ENCODE results near the gene SPTBN4.
"Not testable (repeated sequence)": the region's sequence is repeated elsewhere in the genome, so short reads cannot be mapped to it uniquely, and the experiment has no call there.

SPTBN4 gene

DNA sequence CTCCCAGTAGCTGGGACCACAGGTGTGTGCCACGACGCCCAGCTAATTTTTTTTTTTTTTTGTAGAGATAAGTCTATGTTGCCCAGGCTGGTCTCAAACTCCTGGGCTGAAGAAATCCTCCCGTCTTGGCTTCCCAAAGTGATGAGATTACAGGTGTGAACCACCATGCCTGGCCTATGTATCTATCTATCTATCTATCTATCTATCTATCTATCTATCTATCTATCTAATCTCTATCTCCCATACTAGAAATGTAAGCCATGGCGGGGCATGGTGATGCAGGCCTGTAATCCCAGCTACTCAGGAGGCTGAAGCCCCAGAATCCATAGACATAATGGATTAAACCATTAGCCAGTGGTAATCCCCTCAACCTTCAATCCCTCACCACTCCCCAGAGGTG is 16.1 kb upstream of the SPTBN4 start:
- H3K27ac ChIP-seq = no peak overlapping the region
- no peaks in the 10 kb centered on the region for H3K27me3 ChIP-seq
- no peak overlapping the region for H3K4me3 ChIP-seq (ENCODE audit: low read depth in 1 of 2, low read length in 1 of 2)
- TF ChIP-seq, protein P1, sequence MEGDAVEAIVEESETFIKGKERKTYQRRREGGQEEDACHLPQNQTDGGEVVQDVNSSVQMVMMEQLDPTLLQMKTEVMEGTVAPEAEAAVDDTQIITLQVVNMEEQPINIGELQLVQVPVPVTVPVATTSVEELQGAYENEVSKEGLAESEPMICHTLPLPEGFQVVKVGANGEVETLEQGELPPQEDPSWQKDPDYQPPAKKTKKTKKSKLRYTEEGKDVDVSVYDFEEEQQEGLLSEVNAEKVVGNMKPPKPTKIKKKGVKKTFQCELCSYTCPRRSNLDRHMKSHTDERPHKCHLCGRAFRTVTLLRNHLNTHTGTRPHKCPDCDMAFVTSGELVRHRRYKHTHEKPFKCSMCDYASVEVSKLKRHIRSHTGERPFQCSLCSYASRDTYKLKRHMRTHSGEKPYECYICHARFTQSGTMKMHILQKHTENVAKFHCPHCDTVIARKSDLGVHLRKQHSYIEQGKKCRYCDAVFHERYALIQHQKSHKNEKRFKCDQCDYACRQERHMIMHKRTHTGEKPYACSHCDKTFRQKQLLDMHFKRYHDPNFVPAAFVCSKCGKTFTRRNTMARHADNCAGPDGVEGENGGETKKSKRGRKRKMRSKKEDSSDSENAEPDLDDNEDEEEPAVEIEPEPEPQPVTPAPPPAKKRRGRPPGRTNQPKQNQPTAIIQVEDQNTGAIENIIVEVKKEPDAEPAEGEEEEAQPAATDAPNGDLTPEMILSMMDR (IDR thresholded peaks at IDR 0.05) = no peak
- H3K36me3 ChIP-seq = peaks cover 6% of the 10 kb centered on the region
- no peaks in the 10 kb centered on the region for H3K9me3 ChIP-seq
- no peaks in the 10 kb centered on the region for H3K4me1 ChIP-seq (ENCODE audit: control insufficient read depth in 1 of 2, insufficient read depth in 1 of 2, low read depth in 1 of 2, low read length in 1 of 2)

- peaks cover 6% of the 10 kb centered on the region for H3K36me3 ChIP-seq
- H3K9me3 ChIP-seq = no peaks in the 10 kb centered on the region
- no peak overlapping the region for H3K4me3 ChIP-seq (ENCODE audit: low read depth in 1 of 2, low read length in 1 of 2)
- no peaks in the 10 kb centered on the region for H3K4me1 ChIP-seq (ENCODE audit: control insufficient read depth in 1 of 2, insufficient read depth in 1 of 2, low read depth in 1 of 2, low read length in 1 of 2)
- TF ChIP-seq, protein P1 (IDR thresholded peaks at IDR 0.05) = no peak
- no peaks in the 10 kb centered on the region for H3K27me3 ChIP-seq
- no peak overlapping the region for H3K27ac ChIP-seq
Observed at GRCh38 chr19:40452016-40452415, 14.8 kb upstream of the SPTBN4 start.

- Histone ChIP-seq H3K9me3 (no peaks in the 10 kb centered on the region), H3K27me3 (no peaks in the 10 kb centered on the region), H3K36me3 (peaks cover 5% of the 10 kb centered on the region), H3K4me3 (ENCODE audit: low read depth in 1 of 2, low read length in 1 of 2) (no peak overlapping the region), H3K27ac (no peak overlapping the region), H3K4me1 (ENCODE audit: control insufficient read depth in 1 of 2, insufficient read depth in 1 of 2, low read depth in 1 of 2, low read length in 1 of 2) (no peaks in the 10 kb centered on the region)
- TF ChIP-seq, protein P1 (IDR thresholded peaks at IDR 0.05) = no peak
Observed at GRCh38 chr19:40453151-40453735, 13.6 kb upstream of the SPTBN4 start.

GRCh38 chr19:40453943-40454342 is 12.9 kb upstream of the SPTBN4 start:
- not testable (repeated sequence) for H3K27ac ChIP-seq; H3K4me3 ChIP-seq (ENCODE audit: low read depth in 1 of 2, low read length in 1 of 2); H3K4me1 ChIP-seq (ENCODE audit: control insufficient read depth in 1 of 2, insufficient read depth in 1 of 2, low read depth in 1 of 2, low read length in 1 of 2); H3K36me3 ChIP-seq; H3K27me3 ChIP-seq; H3K9me3 ChIP-seq

GRCh38 chr19:40457048-40457447 is 9.8 kb upstream of the SPTBN4 start:
- Histone ChIP-seq H3K36me3 (peaks cover 5% of the 10 kb centered on the region), H3K27ac (no peak overlapping the region), H3K27me3 (no peaks in the 10 kb centered on the region), H3K4me1 (ENCODE audit: control insufficient read depth in 1 of 2, insufficient read depth in 1 of 2, low read depth in 1 of 2, low read length in 1 of 2) (peaks cover 5 to 9% of the 10 kb centered on the region in 2 experiments), H3K9me3 (no peaks in the 10 kb centered on the region), H3K4me3 (ENCODE audit: low read depth in 1 of 2, low read length in 1 of 2) (no peak overlapping the region)
- TF ChIP-seq, protein P1 (IDR thresholded peaks at IDR 0.05) = no peak

DNA sequence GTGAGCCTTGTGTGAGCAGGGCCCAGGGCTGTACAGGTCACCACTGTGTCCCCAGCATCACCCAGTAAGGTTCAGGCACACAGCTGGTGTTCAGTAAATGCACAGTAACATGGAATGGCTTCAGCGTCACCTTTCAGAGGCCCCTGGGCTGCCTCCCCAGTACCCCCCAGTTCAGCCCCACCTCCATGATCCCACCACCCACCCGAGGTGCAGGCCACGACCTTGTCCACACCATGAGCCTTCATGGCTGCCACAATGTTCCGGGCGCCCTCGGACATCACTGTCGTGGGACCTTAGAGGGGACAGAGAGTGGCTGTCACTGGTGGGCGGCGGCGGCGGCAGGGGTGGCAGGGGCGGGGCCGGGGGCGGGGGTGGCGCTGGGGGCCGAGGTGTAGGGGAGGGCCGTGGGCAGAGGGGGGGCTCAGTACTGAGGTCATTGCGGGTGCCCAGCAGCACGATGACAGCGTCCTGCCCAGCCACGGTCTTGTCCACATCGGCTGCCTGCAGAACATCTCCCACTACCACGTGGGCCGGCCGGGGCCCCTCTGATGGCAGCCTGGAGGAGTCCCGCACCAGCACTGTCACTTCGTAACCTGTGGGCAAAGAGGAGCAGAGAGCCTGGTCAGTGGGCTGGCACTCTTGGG is 8.7 kb upstream of the SPTBN4 start:
- Histone ChIP-seq H3K27ac (no peak overlapping the region), H3K27me3 (no peaks in the 10 kb centered on the region), H3K9me3 (no peaks in the 10 kb centered on the region), H3K4me3 (ENCODE audit: low read depth in 1 of 2, low read length in 1 of 2) (no peak overlapping the region), H3K36me3 (peaks cover 5% of the 10 kb centered on the region), H3K4me1 (ENCODE audit: control insufficient read depth in 1 of 2, insufficient read depth in 1 of 2, low read depth in 1 of 2, low read length in 1 of 2) (peaks cover 7 to 10% of the 10 kb centered on the region in 2 experiments)
- TF ChIP-seq, protein P1 (IDR thresholded peaks at IDR 0.05) = no peak

Measured in neutrophil (primary cell).